ENCODE data around the gene OR13A1. TPM values are rescaled to one million over a fixed set of nuclear protein-coding genes. Genes with fewer than 3 reads are reported as not detected.

The OR13A1 gene
- total RNA-seq, 1 experiment from 2014 or later = not detected

GRCh38 chr10:45319702-45320101, 4.3 kb upstream of the OR13A1 start:
- ChIA-PET POLR2A (ENCODE audit: low non-redundant PET) (no interaction called here), CTCF (no interaction called here)
- Histone ChIP-seq H3K36me3 (ENCODE audit: insufficient read depth, low read length, poor library complexity, severe bottlenecking) (no peaks in the 10 kb centered on the region), H3K4me3 (ENCODE audit: low read depth, low read length, poor library complexity, severe bottlenecking) (no peak overlapping the region), H3K27ac (ENCODE audit: low read depth, low read length, poor library complexity, severe bottlenecking) (no peak overlapping the region), H3K9me3 (ENCODE audit: low read depth, low read length, poor library complexity, severe bottlenecking) (no peaks in the 10 kb centered on the region), H3K27me3 (replicated peaks; ENCODE audit: insufficient read depth, low read depth, low read length, poor library complexity) (no peaks in the 10 kb centered on the region), H3K4me1 (ENCODE audit: insufficient read depth, low read length, poor library complexity, severe bottlenecking) (no peaks in the 10 kb centered on the region)
- intact Hi-C loops (cut with micrococcal nuclease; ENCODE audit: unreplicated experiment) = no loop called here
- TF ChIP-seq EZH2 (IDR thresholded peaks at IDR 0.05; ENCODE audit: borderline replicate concordance, low read depth, low read length, poor library complexity, severe bottlenecking) = no peak
- no peak for TF ChIP-seq CTCF (conservative IDR thresholded peaks at IDR 0.05; ENCODE audit: low read depth, low read length)
- no peak for DNase-seq (ENCODE audit: low spot score)
- BruUV-seq (replicated peaks) = no TSS peak

DNA sequence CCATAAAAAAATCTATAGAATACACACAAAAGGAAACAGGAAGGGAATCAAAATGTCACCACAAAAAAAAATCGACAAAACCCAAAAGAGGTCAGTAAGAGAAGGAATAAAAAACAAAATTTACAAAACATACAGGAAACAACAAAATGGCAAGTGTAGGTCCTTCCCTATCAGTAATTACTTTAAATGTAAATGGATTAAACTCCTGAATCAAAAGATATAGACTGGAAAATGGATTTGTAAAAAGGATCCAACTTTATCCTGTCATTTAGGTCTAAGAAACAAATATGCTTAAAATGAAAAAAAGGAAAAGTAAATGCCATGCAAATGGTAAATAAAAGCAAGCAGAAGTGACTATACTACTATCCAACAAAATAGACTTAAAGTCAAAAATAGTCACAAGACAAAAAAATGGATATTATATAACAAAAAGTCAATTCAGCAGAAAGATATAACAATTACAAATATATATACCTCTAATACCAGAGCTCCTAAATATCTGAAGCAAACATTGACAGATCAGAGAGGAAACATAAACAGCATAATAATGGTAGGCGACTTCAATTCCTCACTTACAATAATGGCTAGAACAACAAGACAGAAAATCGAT, 2.0 kb downstream of the OR13A1 start:
- intact Hi-C loops (cut with micrococcal nuclease; ENCODE audit: unreplicated experiment) = no loop called here

GRCh38 chr10:45308707-45309106, 6.7 kb downstream of the OR13A1 start:
- peaks cover 4% of the 10 kb centered on the region for H3K27me3 ChIP-seq (replicated peaks; ENCODE audit: insufficient read depth, low read depth, low read length, poor library complexity)
- H3K4me3 ChIP-seq (ENCODE audit: low read depth, low read length, poor library complexity, severe bottlenecking) = no peak overlapping the region
- BruUV-seq (replicated peaks) = no TSS peak
- ChIA-PET POLR2A (ENCODE audit: low non-redundant PET) (no interaction called here), CTCF (no interaction called here)
- TF ChIP-seq EZH2 (IDR thresholded peaks at IDR 0.05; ENCODE audit: borderline replicate concordance, low read depth, low read length, poor library complexity, severe bottlenecking) = no peak
- no peak for TF ChIP-seq CTCF (conservative IDR thresholded peaks at IDR 0.05; ENCODE audit: low read depth, low read length)
- H3K9me3 ChIP-seq (ENCODE audit: low read depth, low read length, poor library complexity, severe bottlenecking) = no peaks in the 10 kb centered on the region
- peak; percentile 9 for DNase-seq (ENCODE audit: low spot score)
- no peaks in the 10 kb centered on the region for H3K4me1 ChIP-seq (ENCODE audit: insufficient read depth, low read length, poor library complexity, severe bottlenecking)
- no peaks in the 10 kb centered on the region for H3K36me3 ChIP-seq (ENCODE audit: insufficient read depth, low read length, poor library complexity, severe bottlenecking)
- intact Hi-C loops (cut with micrococcal nuclease; ENCODE audit: unreplicated experiment) = no loop called here
- H3K27ac ChIP-seq (ENCODE audit: low read depth, low read length, poor library complexity, severe bottlenecking) = no peak overlapping the region

More for the DNA sequence above, 2.0 kb downstream of the OR13A1 start:
- TF ChIP-seq CTCF (conservative IDR thresholded peaks at IDR 0.05; ENCODE audit: low read depth, low read length) = no peak
- no peak for TF ChIP-seq EZH2 (IDR thresholded peaks at IDR 0.05; ENCODE audit: borderline replicate concordance, low read depth, low read length, poor library complexity, severe bottlenecking)
- Histone ChIP-seq H3K36me3 (ENCODE audit: insufficient read depth, low read length, poor library complexity, severe bottlenecking) (no peaks in the 10 kb centered on the region), H3K4me1 (ENCODE audit: insufficient read depth, low read length, poor library complexity, severe bottlenecking) (no peaks in the 10 kb centered on the region), H3K27me3 (replicated peaks; ENCODE audit: insufficient read depth, low read depth, low read length, poor library complexity) (no peaks in the 10 kb centered on the region), H3K4me3 (ENCODE audit: low read depth, low read length, poor library complexity, severe bottlenecking) (no peak overlapping the region), H3K9me3 (ENCODE audit: low read depth, low read length, poor library complexity, severe bottlenecking) (no peaks in the 10 kb centered on the region), H3K27ac (ENCODE audit: low read depth, low read length, poor library complexity, severe bottlenecking) (no peak overlapping the region)
- POLR2A ChIA-PET (ENCODE audit: low non-redundant PET) = interaction anchor here (0.7 kb wide), 1 partner anchor 11 kb away, joined by 6 read pairs; no protein-coding TSS in a partner anchor
- DNase-seq (ENCODE audit: low spot score) = no peak
- CTCF ChIA-PET = no interaction called here
- BruUV-seq (replicated peaks) = no TSS peak
